Activated naive CD4-positive, alpha-beta T cell treated with anti-CD3 and anti-CD28 coated beads, Interleukin-2, amount 50 U/mL, for 24 hours (primary cell): Measurements from ENCODE around the gene PPP1R11.
"Not testable (repeated sequence)": the region's sequence is repeated elsewhere in the genome, so short reads cannot be mapped to it uniquely, and the experiment has no call there.

Source experiments
- H3K27ac Mint-ChIP-seq: one replicate; pipeline ENCODE4 v1.8.0; 2021; ENCODE audit warnings: mild to moderate bottlenecking, mixed read lengths
- H3K27me3 Mint-ChIP-seq: one replicate; pipeline ENCODE4 v1.8.0; 2021; ENCODE audit warnings: mixed read lengths
- H3K36me3 Mint-ChIP-seq: one replicate; pipeline ENCODE4 v1.8.0; 2021; ENCODE audit warnings: mixed read lengths
- H3K4me1 Mint-ChIP-seq: one replicate; pipeline ENCODE4 v1.8.0; 2021; ENCODE audit warnings: mixed read lengths
- H3K4me3 Mint-ChIP-seq: one replicate; pipeline ENCODE4 v1.8.0; 2021; ENCODE audit warnings: mild to moderate bottlenecking, mixed read lengths
- H3K9me3 Mint-ChIP-seq: one replicate; pipeline ENCODE4 v1.8.0; 2021; ENCODE audit warnings: mixed read lengths

Gene PPP1R11

GRCh38 chr6:30066577-30067459 is at the start of gene PPP1R11:
PPP1R11 (plus strand) TSS chr6:30067198; CDS start chr6:30067411, 213 bp downstream.
- Mint-ChIP-seq H3K27ac (peak within 1 kb of the TSS; percentile 98), H3K4me1 (peaks cover 66% of the 10 kb centered on the region), H3K36me3 (peaks cover 39% of the 10 kb centered on the region), H3K9me3 (no peaks in the 10 kb centered on the region), H3K4me3 (peak within 1 kb of the TSS; percentile 94), H3K27me3 (peaks cover 14% of the 10 kb centered on the region)

- no peaks in the 10 kb centered on the region for H3K4me1 Mint-ChIP-seq
- no peaks in the 10 kb centered on the region for H3K27me3 Mint-ChIP-seq
- no peak overlapping the region for H3K27ac Mint-ChIP-seq
- peaks cover 11% of the 10 kb centered on the region for H3K36me3 Mint-ChIP-seq
- no peak overlapping the region for H3K4me3 Mint-ChIP-seq
- no peaks in the 10 kb centered on the region for H3K9me3 Mint-ChIP-seq
These were observed 47.2 kb upstream of the PPP1R11 start for GRCh38 chr6:30019819-30020218.

GRCh38 chr6:30020626-30021025 is 46.4 kb upstream of the PPP1R11 start:
- no peaks in the 10 kb centered on the region for H3K27me3 Mint-ChIP-seq
- no peak overlapping the region for H3K4me3 Mint-ChIP-seq
- H3K27ac Mint-ChIP-seq, result no peak overlapping the region
- H3K4me1 Mint-ChIP-seq, result no peaks in the 10 kb centered on the region
- H3K36me3 Mint-ChIP-seq, result peaks cover 9% of the 10 kb centered on the region
- no peaks in the 10 kb centered on the region for H3K9me3 Mint-ChIP-seq

- H3K36me3 Mint-ChIP-seq, result peaks cover 13% of the 10 kb centered on the region
- no peak overlapping the region for H3K27ac Mint-ChIP-seq
- H3K4me1 Mint-ChIP-seq, result no peaks in the 10 kb centered on the region
- H3K27me3 Mint-ChIP-seq, result no peaks in the 10 kb centered on the region
- no peaks in the 10 kb centered on the region for H3K9me3 Mint-ChIP-seq
- H3K4me3 Mint-ChIP-seq, result no peak overlapping the region
These were observed 44.8 kb upstream of the PPP1R11 start for GRCh38 chr6:30022189-30022588.

- H3K4me3 Mint-ChIP-seq, H3K9me3 Mint-ChIP-seq, H3K27ac Mint-ChIP-seq, H3K27me3 Mint-ChIP-seq, H3K4me1 Mint-ChIP-seq: not testable (repeated sequence)
- H3K36me3 Mint-ChIP-seq, result peaks cover 14% of the 10 kb centered on the region
These were observed 44.3 kb upstream of the PPP1R11 start for GRCh38 chr6:30022712-30023111.

- peaks cover 11% of the 10 kb centered on the region for H3K36me3 Mint-ChIP-seq
These were observed 41.8 kb upstream of the PPP1R11 start for GRCh38 chr6:30025186-30025585.

GRCh38 chr6:30029588-30029987 is 37.4 kb upstream of the PPP1R11 start:
- H3K4me1 Mint-ChIP-seq, result no peaks in the 10 kb centered on the region
- H3K27me3 Mint-ChIP-seq, result no peaks in the 10 kb centered on the region
- H3K4me3 Mint-ChIP-seq, result no peak overlapping the region
- H3K36me3 Mint-ChIP-seq, result peaks cover 16% of the 10 kb centered on the region
- no peak overlapping the region for H3K27ac Mint-ChIP-seq
- no peaks in the 10 kb centered on the region for H3K9me3 Mint-ChIP-seq

More at GRCh38 chr6:30025186-30025585, 41.8 kb upstream of the PPP1R11 start:
- no peak overlapping the region for H3K27ac Mint-ChIP-seq
- H3K4me3 Mint-ChIP-seq, result no peak overlapping the region
- no peaks in the 10 kb centered on the region for H3K4me1 Mint-ChIP-seq
- no peaks in the 10 kb centered on the region for H3K27me3 Mint-ChIP-seq
- no peaks in the 10 kb centered on the region for H3K9me3 Mint-ChIP-seq

- Mint-ChIP-seq H3K27me3 (no peaks in the 10 kb centered on the region), H3K9me3 (no peaks in the 10 kb centered on the region), H3K36me3 (peaks cover 20% of the 10 kb centered on the region), H3K4me3 (no peak overlapping the region), H3K4me1 (no peaks in the 10 kb centered on the region), H3K27ac (no peak overlapping the region)
These were observed 35.6 kb upstream of the PPP1R11 start for GRCh38 chr6:30031381-30031780.

- H3K36me3 Mint-ChIP-seq, result peaks cover 15% of the 10 kb centered on the region
- H3K9me3 Mint-ChIP-seq, H3K4me3 Mint-ChIP-seq, H3K27me3 Mint-ChIP-seq, H3K4me1 Mint-ChIP-seq, H3K27ac Mint-ChIP-seq: not testable (repeated sequence)
These were observed 33.6 kb upstream of the PPP1R11 start for GRCh38 chr6:30033440-30033839.

- H3K36me3 Mint-ChIP-seq, result peaks cover 12% of the 10 kb centered on the region
- no peaks in the 10 kb centered on the region for H3K9me3 Mint-ChIP-seq
- no peaks in the 10 kb centered on the region for H3K27me3 Mint-ChIP-seq
- no peaks in the 10 kb centered on the region for H3K4me1 Mint-ChIP-seq
- no peak overlapping the region for H3K4me3 Mint-ChIP-seq
- no peak overlapping the region for H3K27ac Mint-ChIP-seq
These were observed 31.2 kb upstream of the PPP1R11 start for GRCh38 chr6:30035784-30036183.

GRCh38 chr6:30037182-30037788 is 29.7 kb upstream of the PPP1R11 start:
- Mint-ChIP-seq H3K4me1 (no peaks in the 10 kb centered on the region), H3K36me3 (peaks cover 15% of the 10 kb centered on the region), H3K27ac (no peak overlapping the region), H3K9me3 (no peaks in the 10 kb centered on the region), H3K4me3 (no peak overlapping the region), H3K27me3 (no peaks in the 10 kb centered on the region)

- peaks cover 7% of the 10 kb centered on the region for H3K4me1 Mint-ChIP-seq
- no peaks in the 10 kb centered on the region for H3K9me3 Mint-ChIP-seq
- H3K36me3 Mint-ChIP-seq, result peaks cover 9% of the 10 kb centered on the region
- H3K4me3 Mint-ChIP-seq, result no peak overlapping the region
- H3K27ac Mint-ChIP-seq, result no peak overlapping the region
- H3K27me3 Mint-ChIP-seq, result no peaks in the 10 kb centered on the region
These were observed 25.8 kb upstream of the PPP1R11 start for GRCh38 chr6:30041221-30041620.

- no peak overlapping the region for H3K4me3 Mint-ChIP-seq
- peaks cover 7% of the 10 kb centered on the region for H3K4me1 Mint-ChIP-seq
- peaks cover 9% of the 10 kb centered on the region for H3K36me3 Mint-ChIP-seq
- H3K27ac Mint-ChIP-seq, result no peak overlapping the region
- H3K9me3 Mint-ChIP-seq, result no peaks in the 10 kb centered on the region
- no peaks in the 10 kb centered on the region for H3K27me3 Mint-ChIP-seq
These were observed 25.2 kb upstream of the PPP1R11 start for GRCh38 chr6:30041821-30042220.

- H3K9me3 Mint-ChIP-seq, result no peaks in the 10 kb centered on the region
- no peak overlapping the region for H3K27ac Mint-ChIP-seq
- peaks cover 14% of the 10 kb centered on the region for H3K4me1 Mint-ChIP-seq
- no peak overlapping the region for H3K4me3 Mint-ChIP-seq
- peaks cover 9% of the 10 kb centered on the region for H3K36me3 Mint-ChIP-seq
- no peaks in the 10 kb centered on the region for H3K27me3 Mint-ChIP-seq
These were observed 24.5 kb upstream of the PPP1R11 start for GRCh38 chr6:30042476-30042875.

GRCh38 chr6:30042914-30043313 is 24.1 kb upstream of the PPP1R11 start:
- Mint-ChIP-seq H3K9me3 (no peaks in the 10 kb centered on the region), H3K4me3 (no peak overlapping the region), H3K27ac (no peak overlapping the region)

GRCh38 chr6:30043744-30044143 is 23.3 kb upstream of the PPP1R11 start:
- H3K27ac Mint-ChIP-seq, result no peak overlapping the region
- H3K4me3 Mint-ChIP-seq, result no peak overlapping the region
- peaks cover 21% of the 10 kb centered on the region for H3K4me1 Mint-ChIP-seq
- peaks cover 9% of the 10 kb centered on the region for H3K36me3 Mint-ChIP-seq
- no peaks in the 10 kb centered on the region for H3K27me3 Mint-ChIP-seq
- H3K9me3 Mint-ChIP-seq, result no peaks in the 10 kb centered on the region

More at GRCh38 chr6:30042914-30043313, 24.1 kb upstream of the PPP1R11 start:
- H3K4me1 Mint-ChIP-seq, result peaks cover 16% of the 10 kb centered on the region
- H3K36me3 Mint-ChIP-seq, result peaks cover 9% of the 10 kb centered on the region
- no peaks in the 10 kb centered on the region for H3K27me3 Mint-ChIP-seq
